NCI-H187 (cell line): ENCODE results near the gene DCUN1D3.
"Not testable (repeated sequence)": the region's sequence is repeated elsewhere in the genome, so short reads cannot be mapped to it uniquely, and the experiment has no call there.

Experiments used
- DNase-seq, 2 experiments: peaks; one replicate each; lab custom pipeline; 2025; lab: John Stamatoyannopoulos, UW

Gene DCUN1D3

DNA sequence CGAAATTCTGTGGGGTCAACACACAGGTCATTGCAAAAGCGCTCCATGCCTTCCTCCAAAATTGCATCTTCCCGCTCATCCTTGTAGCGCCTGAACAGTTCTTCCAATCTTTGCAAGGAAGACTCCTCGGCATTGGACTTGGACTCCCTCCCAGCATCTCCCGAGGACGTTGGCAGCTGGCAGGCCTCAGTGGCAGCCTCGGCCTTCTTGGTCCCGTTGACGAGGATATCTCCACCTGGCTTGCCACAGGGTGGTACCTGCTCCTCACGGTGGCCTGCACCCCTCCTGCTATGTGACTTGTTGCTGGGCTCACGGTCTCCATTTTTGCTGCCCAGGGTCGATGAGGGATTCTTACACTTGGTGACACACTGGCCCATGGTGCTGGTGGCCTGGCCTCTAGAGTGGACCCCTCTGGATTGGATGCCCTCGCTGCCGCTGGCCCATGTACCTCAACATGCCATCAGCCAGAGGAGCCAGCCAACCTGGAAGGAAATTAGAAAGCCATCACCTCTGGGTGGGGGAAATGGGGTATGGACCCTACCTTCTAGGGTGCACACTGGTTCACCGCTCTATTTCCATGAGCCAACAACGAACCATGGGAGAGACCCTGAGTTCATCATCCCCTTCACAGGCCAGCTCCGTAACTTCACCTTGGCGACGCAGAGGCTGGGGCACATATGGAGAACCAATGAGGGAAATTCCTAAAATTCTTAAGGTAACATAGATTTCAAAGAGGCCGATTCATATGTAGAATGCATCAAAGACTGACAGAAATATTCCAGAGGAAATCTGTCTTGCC lies 37.8 kb downstream of the DCUN1D3 start:
- no peak for DNase-seq

DNA sequence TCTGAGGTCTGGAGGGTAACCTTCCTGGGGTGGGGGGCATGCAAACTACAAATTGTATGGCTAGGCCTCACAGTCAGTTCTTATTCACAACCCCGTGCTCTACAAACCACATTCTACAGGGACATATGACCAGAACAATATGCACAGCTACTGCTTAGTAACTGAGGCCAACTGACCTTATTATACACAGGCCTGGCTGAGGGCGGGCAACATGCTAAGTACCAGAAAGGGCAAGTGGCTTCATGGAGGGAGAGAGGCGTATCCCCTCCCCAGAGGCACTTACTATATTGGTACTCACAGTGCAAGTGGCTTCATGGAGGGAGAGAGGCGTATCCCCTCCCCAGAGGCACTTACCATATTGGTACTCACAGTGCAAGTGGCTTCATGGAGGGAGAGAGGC lies 39.2 kb downstream of the DCUN1D3 start:
- not testable (repeated sequence) for DNase-seq

DNA sequence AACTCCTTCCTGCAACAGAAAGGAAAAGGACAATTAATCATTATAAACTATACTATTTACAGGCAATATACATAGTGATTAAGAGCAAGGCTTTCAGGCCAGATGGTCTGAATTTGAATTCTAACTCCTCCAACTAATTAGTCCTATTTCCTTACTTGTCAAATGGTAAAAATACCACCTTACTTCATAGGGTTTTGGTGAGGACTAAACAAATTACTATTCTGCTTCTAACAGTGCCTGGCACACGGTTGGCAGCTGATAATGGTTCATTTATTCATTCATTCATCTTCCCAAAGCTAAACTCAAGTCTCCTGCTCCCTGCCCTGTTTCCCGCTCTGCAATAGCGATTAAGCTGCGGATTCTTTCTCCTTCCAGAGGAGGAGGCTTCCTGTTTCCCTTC lies 39.8 kb downstream of the DCUN1D3 start:
- DNase-seq, result no peak

DNA sequence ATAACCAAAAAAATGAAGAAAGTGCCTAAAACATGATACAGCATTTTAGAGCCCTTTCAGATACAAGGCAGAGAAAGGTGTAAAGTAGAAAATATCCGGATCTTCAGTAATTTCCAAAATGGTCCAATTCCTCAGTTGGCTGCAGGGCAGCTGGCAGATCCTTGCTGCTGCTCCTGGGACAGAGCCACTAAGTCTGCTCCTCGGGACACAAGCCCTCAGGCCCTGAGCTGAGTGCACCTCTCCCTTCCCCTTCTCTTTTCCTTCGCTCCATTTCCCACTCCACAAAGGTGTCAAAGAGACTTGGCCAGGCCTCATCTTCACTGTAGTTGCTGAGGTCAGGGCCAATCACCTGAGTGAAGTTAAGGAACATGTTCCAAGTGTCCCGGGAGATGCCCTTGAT lies 40.5 kb downstream of the DCUN1D3 start:
- DNase-seq, result no peak

DNA sequence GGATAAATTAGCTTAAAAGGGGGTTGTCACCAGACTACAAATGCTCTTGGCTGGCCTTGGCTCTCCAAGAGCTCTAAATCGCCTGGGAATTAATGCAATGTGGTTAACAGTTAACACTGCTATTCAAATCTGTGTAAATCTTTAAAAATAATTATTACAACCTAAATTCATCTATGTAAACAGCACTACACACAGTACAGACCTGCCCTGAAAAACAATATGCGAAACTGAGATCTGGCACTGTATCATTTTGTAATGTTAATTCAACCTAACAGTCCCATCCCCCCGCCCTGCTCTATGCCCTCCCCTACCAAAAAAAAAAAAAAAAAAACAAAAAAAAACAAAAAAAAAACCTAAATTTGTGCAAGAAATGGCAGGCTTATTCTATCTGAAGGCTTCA lies 40.9 kb downstream of the DCUN1D3 start:
- no peak for DNase-seq

GRCh38 chr16:20857281-20857680 lies 42.9 kb downstream of the DCUN1D3 start:
- DNase-seq, result no peak

GRCh38 chr16:20854963-20855362 lies 45.2 kb downstream of the DCUN1D3 start:
- DNase-seq, result no peak

DNA sequence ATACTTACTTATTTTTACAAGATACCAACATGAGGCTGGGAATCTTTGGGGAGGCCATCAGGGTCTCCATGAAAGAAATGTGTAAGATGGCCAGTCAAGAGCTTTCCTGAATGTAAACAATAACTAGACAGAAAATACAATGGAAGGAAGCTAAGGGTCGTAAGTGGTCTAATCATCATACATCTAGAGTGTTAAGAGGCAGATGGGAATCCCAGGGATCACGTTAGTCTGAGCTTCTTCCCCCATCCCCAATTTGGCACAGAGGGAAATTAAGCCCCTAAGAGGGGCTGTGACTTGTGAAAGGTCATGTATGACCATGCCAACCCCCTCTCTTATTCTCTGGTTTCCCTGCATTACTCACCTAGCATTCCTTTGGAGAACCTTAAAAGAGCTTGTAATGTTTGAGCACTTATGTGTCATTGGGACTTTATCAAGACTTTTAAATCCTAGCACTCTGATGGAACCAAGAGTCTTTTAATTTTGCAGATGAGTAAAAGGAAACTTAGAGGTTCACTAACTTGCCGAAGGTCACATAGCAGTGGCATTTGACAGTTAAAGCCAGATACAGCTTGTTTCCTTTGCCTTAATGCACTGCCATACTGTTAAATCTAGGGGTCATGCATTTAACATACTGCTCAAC lies 46.1 kb downstream of the DCUN1D3 start:
- DNase-seq, result no peak

DNA sequence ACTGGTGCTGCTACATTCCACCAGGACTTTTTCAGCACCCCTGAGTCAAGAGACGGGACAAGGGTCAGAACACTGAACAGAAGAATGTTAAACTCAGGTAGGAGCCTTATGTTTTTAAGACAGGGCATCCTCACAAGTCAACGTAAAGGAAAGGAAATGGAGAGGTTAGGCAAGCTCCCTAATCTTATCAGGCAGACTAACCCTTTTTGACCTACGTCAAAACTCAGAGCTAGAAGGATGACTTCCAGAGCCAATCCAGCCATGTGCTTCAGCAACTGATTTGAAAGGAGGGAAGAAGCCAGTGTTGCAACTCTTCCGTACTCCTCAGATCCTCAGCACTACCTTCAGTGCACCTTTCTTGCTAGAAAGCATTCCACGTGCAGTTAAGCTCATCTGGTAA lies 47.0 kb downstream of the DCUN1D3 start:
- DNase-seq, result no peak

- no peak for DNase-seq
Measured at GRCh38 chr16:20851601-20852000, 48.6 kb downstream of the DCUN1D3 start.

DNA sequence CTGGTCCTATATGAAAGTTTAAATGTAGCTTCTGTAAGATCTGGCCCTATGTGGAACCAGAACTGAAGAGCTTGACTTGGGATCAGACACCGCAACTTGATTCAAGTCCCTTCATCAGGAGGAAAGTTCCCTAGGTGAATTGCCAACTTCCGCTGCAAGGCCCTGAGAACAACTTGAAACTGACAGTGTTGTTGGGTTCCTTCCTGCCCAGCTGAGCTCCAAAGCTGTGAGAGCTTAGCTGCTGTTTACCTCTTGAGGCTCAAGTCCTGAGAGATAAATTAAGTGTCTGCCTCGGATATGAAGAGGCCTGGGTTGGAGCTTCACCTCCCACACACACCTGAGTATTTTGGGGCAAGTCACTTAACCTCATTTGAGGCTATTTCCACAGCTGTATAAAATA lies 49.2 kb downstream of the DCUN1D3 start:
- no peak for DNase-seq

DNA sequence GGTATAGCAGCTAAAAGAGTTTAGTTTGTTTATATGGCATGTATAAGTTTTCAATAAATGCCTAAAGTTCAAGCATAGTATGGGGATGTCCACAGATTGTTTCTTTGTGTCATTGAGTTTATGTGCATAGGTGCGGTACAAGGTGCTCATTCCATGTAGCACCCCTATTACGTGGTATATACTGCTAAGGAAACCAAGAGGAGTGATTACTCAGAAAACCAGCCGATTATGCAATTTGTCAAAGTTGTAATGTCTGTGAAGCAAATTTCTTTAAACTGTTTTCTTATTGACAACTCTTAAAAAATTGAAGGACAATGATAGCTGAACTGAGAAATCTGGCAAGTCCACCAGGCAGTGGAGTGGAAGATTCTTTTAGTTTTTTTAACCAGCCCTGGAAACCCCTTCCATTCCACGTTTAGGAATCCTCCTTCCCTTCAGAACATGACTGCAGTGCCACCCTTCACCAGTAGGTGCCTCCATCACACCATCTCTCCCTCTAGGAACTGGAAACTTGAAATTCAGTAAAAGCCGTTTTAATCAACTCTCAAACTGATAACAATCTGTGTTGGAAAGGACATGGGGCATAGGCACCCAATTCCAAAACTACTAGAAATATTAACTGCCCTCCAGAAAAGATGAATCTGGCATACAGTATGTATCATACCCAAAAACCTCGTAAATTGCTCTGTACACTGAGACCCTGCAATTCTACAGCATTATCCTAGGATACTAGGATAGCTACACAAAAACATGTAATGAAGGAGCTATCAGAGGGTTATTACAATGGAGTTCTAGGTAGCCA lies 50.4 kb downstream of the DCUN1D3 start:
- peak in 1 of 2 experiments; percentile 22 for DNase-seq

DNA sequence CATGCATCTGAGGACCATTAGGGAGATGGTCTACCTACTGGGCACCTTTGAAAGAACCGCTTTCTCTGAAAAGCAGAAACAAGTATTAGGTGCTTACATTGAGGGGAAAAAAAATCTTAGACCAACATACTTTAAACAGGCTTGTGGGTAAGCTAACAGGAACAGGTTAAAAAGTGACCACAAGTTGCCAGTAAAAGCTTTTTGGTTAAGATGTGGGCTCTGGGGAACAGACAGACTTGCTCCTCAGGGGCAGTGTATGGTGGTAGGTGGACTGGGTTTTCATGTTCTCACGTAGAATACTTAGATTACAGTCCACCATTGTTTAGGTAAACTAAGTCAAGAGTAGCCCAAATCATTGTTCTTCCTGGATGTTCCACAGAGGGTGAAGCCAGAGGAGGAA lies 52.6 kb downstream of the DCUN1D3 start:
- DNase-seq, result no peak

GRCh38 chr16:20846551-20846950 lies 53.6 kb downstream of the DCUN1D3 start:
- DNase-seq, result no peak

DNA sequence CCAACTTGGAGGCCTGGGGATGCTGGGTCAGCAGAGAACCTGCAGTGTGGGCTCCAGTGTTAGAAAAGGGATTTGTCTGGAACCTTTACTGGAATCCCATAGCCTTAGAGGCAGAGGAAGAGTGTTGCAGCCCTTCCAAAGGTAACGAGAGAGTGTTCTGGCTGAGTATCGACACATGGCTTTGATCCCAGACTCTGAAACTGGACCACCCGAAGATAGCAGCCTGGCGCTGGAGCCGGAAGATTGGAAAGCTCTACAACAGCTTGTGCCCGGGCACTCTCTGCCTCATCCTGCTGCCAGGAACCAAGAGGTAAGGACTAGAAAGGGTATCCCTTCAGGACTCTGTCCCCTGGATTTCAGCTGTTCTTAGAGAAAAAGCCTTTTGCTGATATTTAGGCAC lies 54.1 kb downstream of the DCUN1D3 start:
- no peak for DNase-seq

- no peak for DNase-seq
Measured at GRCh38 chr16:20844588-20844987, 55.6 kb downstream of the DCUN1D3 start.

GRCh38 chr16:20844054-20844453 lies 56.1 kb downstream of the DCUN1D3 start:
- no peak for DNase-seq

- DNase-seq, result no peak
Measured at GRCh38 chr16:20839504-20839903, 60.7 kb downstream of the DCUN1D3 start.

GRCh38 chr16:20838240-20838639 lies 61.9 kb downstream of the DCUN1D3 start:
- DNase-seq, result no peak

- DNase-seq, result no peak
Measured at GRCh38 chr16:20833086-20833485, 67.1 kb downstream of the DCUN1D3 start.

GRCh38 chr16:20830372-20830771 lies 69.8 kb downstream of the DCUN1D3 start:
- no peak for DNase-seq

DNA sequence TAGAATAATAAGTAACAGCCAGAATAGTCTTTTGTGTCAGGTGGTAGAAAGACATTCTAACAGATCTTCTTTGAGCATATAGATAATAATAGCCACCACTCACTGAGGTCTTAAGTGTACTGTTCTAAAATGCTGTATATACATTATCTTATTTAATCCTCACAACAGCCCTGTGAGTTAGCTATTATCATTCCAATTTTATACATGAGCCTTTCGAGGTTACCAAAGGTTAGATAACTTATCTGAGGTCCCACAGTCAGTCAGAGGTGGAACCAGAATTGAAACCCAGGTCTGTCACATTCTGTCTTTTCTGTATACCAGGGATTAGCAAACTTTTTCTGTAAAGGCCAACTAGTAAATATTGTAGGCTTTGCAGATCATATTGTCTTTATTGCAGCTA lies 70.6 kb downstream of the DCUN1D3 start:
- no peak for DNase-seq

- no peak for DNase-seq
Measured at GRCh38 chr16:20826039-20826566, 74.1 kb downstream of the DCUN1D3 start.
